PC-9 (cell line): ENCODE data around the gene OR4C45. TPM values are rescaled to one million over a fixed set of nuclear protein-coding genes. Genes with fewer than 3 reads are reported as not detected.

Experiments
- BruUV-seq: library from RNA; stranded (reverse); fragments of 400-500 nt; replicated peaks from 2 replicates; lab custom pipeline; 2021; lab: Mats Ljungman, UMichigan
- CTCF ChIA-PET: fragments of 300-600 bp; sonication (Branson Sonifier 250); formaldehyde crosslinking; loops from one replicate; lab custom pipeline; 2022; ENCODE audit warnings: antibody characterized with exemption; lab: Charles Lee
- POLR2A ChIA-PET: fragments of 300-600 bp; sonication (Branson Sonifier 250); formaldehyde crosslinking; loops from one replicate; lab custom pipeline; 2022; ENCODE audit warnings: antibody characterized with exemption; ENCODE audit not compliant: unreplicated experiment; lab: Charles Lee
- DNase-seq, 2 experiments: peaks; one replicate each; pipeline versions ENCODE4 v3.0.0 to v3.0.0-alpha.2; 2015 to 2022; ENCODE audit warnings: mixed read lengths in 1 of 2
- H2AFZ ChIP-seq: fragments of 200-600 bp; sonication (generic); 2 replicates; pipeline ENCODE4 v1.8.1; 2017; ENCODE audit warnings: antibody characterized with exemption
- H3F3A ChIP-seq: fragments of 200-600 bp; sonication (generic); 2 replicates; pipeline ENCODE4 v1.8.1; 2017; ENCODE audit warnings: antibody characterized with exemption, mild to moderate bottlenecking, low read depth; ENCODE audit not compliant: insufficient read depth
- H3K27ac ChIP-seq: fragments of 200-600 bp; sonication (generic); 2 replicates; pipeline ENCODE4 v1.6.1; 2016; ENCODE audit warnings: mixed run types
- H3K27me3 ChIP-seq: fragments of 200-600 bp; sonication (generic); 2 replicates; pipeline ENCODE4 v1.6.1; 2016; ENCODE audit warnings: low read depth, mixed run types; ENCODE audit not compliant: insufficient read depth
- H3K36me3 ChIP-seq: fragments of 200-600 bp; sonication (generic); 2 replicates; pipeline ENCODE4 v1.6.1; 2016; ENCODE audit warnings: low read depth, mixed run types
- H3K4me1 ChIP-seq: fragments of 200-600 bp; sonication (generic); replicated peaks from 2 replicates; pipeline ENCODE4 v1.6.1; 2016; ENCODE audit warnings: mixed run types; ENCODE audit not compliant: insufficient read depth
- H3K4me2 ChIP-seq: fragments of 200-600 bp; sonication (generic); 2 replicates; pipeline ENCODE4 v1.6.1; 2017; ENCODE audit warnings: mixed run types
- H3K4me3 ChIP-seq: fragments of 200-600 bp; sonication (generic); 2 replicates; pipeline ENCODE4 v1.6.1; 2016; ENCODE audit warnings: mixed run types
- H3K79me2 ChIP-seq: fragments of 200-600 bp; sonication (generic); 2 replicates; pipeline ENCODE4 v1.6.1; 2017; ENCODE audit warnings: low read depth, mixed run types
- H3K9me2 ChIP-seq: fragments of 200-600 bp; sonication (generic); 2 replicates; pipeline ENCODE4 v1.8.1; 2017; ENCODE audit warnings: mild to moderate bottlenecking; ENCODE audit not compliant: insufficient read depth
- H3K9me3 ChIP-seq: fragments of 200-600 bp; sonication (generic); 2 replicates; pipeline ENCODE4 v1.8.1; 2016; ENCODE audit warnings: low read depth; ENCODE audit not compliant: insufficient read depth
- H4K20me1 ChIP-seq: fragments of 200-600 bp; sonication (generic); 2 replicates; pipeline ENCODE4 v1.8.1; 2017; ENCODE audit not compliant: insufficient read depth
- EZH2 ChIP-seq: fragments of 200-600 bp; sonication (generic); IDR thresholded peaks from 2 replicates; pipeline ENCODE4 v1.8.0; 2017; ENCODE audit warnings: antibody characterized with exemption, low read depth
- intact Hi-C: fragments of 100-400 bp; cut with micrococcal nuclease; formaldehyde crosslinking; loops from one replicate; pipeline ENCODE4 v1.10.0; 2022; ENCODE audit not compliant: unreplicated experiment
- total RNA-seq: library from RNA; stranded (reverse); gene quantifications from 2 replicates; pipeline ENCODE4 v1.2.3, GENCODE V29; 2021
- TF ChIP-seq, protein P1 (sequence below): fragments of 200-600 bp; sonication (generic); conservative IDR thresholded peaks from 2 replicates; pipeline ENCODE4 v1.6.1; 2017; ENCODE audit warnings: mixed run types, antibody characterized with exemption, mild to moderate bottlenecking, moderate library complexity

Gene OR4C45
- total RNA-seq, 1 experiment from 2014 or later, result not detected

DNA sequence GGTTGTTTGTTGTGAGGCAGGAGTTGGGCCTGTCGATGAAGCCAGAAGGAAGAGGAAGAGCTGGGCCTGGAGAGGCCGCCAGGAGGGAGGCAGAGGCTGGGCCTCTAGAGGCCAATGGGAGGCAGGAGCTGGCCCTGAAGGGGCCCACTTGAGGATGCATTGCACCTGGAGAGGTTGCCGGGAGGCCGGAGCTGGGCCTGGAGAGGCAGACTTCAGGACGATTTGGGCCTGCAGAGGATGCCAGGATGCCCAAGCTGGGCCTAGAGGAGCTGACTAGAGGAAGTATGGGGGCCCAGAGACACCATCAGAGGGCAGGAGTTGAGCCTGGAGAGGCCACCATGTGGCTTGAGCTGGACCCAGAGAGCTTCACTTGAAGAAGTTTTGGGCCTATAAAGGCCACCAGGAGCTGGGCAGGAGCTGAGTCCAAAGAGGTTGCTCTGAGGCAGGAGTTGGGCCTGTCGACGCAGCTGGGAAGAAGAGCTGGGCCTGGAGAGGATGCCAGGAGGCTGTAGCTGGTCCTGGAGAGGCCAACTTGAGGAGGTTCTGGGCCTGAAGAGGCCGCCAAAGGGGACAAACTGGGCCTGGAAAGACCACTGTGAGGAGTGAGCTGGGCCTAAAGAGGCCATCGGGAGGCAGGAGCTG, 39.0 kb downstream of the OR4C45 start:
- H3K9me2 ChIP-seq, result no peaks in the 10 kb centered on the region
- no peak for DNase-seq
- H3K4me3 ChIP-seq, result no peak overlapping the region
- no peaks in the 10 kb centered on the region for H3F3A ChIP-seq
- ChIA-PET CTCF (no interaction called here), POLR2A (no interaction called here)
- H4K20me1 ChIP-seq, result no peaks in the 10 kb centered on the region
- no peaks in the 10 kb centered on the region for H3K9me3 ChIP-seq
- H3K36me3 ChIP-seq, result no peaks in the 10 kb centered on the region
- no peak for TF ChIP-seq EZH2
- TF ChIP-seq, protein P1, sequence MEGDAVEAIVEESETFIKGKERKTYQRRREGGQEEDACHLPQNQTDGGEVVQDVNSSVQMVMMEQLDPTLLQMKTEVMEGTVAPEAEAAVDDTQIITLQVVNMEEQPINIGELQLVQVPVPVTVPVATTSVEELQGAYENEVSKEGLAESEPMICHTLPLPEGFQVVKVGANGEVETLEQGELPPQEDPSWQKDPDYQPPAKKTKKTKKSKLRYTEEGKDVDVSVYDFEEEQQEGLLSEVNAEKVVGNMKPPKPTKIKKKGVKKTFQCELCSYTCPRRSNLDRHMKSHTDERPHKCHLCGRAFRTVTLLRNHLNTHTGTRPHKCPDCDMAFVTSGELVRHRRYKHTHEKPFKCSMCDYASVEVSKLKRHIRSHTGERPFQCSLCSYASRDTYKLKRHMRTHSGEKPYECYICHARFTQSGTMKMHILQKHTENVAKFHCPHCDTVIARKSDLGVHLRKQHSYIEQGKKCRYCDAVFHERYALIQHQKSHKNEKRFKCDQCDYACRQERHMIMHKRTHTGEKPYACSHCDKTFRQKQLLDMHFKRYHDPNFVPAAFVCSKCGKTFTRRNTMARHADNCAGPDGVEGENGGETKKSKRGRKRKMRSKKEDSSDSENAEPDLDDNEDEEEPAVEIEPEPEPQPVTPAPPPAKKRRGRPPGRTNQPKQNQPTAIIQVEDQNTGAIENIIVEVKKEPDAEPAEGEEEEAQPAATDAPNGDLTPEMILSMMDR, result no peak
- no peak overlapping the region for H2AFZ ChIP-seq
- H3K4me1 ChIP-seq, result no peaks in the 10 kb centered on the region
- H3K79me2 ChIP-seq, result no peaks in the 10 kb centered on the region
- no peaks in the 10 kb centered on the region for H3K27me3 ChIP-seq
- no peak overlapping the region for H3K4me2 ChIP-seq
- H3K27ac ChIP-seq, result no peak overlapping the region
- no TSS peak for BruUV-seq
- intact Hi-C loops, result no loop called here

DNA sequence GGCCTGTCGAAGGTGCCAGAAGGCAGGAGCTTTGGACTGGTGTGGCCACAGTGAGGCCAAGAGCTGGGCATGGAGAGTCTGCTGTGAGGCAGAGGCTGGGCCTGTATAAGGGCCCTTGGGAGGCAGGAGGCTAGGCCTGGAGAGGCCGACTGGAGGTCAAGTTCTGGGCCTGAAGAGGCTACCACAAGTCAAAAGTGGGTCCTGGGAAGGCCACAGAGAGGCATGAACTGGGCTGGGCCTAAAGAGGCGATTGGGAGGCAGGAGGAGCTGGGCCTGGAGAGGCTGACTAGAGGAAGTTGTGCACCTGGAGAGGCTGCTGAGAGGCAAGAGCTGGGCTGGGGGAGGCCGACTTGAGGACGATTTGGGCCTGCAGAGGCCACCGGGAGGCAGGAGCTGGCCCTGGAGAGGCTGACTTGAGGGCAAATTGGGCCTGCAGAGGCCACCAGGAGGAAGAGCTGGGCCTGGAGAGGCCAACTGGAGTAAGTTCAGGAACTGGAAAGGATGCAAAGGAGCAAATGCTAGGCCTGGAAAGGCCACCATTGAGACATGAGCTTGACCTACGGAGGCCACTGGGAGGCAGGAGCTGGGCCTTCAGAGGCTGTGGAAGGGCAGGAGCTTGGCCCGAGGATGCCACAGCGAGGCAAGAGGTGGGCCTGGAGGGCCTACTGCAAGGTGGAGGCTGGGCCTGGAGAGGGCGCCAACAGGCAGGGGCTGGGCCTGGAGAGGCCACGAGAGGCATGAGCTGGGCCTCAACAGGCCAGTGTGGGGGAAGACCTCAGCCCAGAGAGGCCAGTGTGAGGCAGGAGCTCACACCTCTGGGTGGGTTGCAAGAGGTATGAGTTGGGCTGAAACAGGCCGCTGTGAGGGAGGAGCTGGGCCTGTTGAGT, 39.8 kb downstream of the OR4C45 start:
- H3K9me3 ChIP-seq, result no peaks in the 10 kb centered on the region
- intact Hi-C loops, result no loop called here
- no peaks in the 10 kb centered on the region for H4K20me1 ChIP-seq
- H3F3A ChIP-seq, result no peaks in the 10 kb centered on the region
- no peak overlapping the region for H3K4me3 ChIP-seq
- no peaks in the 10 kb centered on the region for H3K9me2 ChIP-seq
- no peak for DNase-seq
- BruUV-seq, result no TSS peak
- no peaks in the 10 kb centered on the region for H3K79me2 ChIP-seq
- H3K4me2 ChIP-seq, result no peak overlapping the region
- ChIA-PET CTCF (no interaction called here), POLR2A (no interaction called here)
- no peaks in the 10 kb centered on the region for H3K4me1 ChIP-seq
- H3K27me3 ChIP-seq, result no peaks in the 10 kb centered on the region
- no peak overlapping the region for H2AFZ ChIP-seq
- no peak overlapping the region for H3K27ac ChIP-seq
- H3K36me3 ChIP-seq, result no peaks in the 10 kb centered on the region
- no peak for TF ChIP-seq EZH2
- TF ChIP-seq, protein P1, result no peak

DNA sequence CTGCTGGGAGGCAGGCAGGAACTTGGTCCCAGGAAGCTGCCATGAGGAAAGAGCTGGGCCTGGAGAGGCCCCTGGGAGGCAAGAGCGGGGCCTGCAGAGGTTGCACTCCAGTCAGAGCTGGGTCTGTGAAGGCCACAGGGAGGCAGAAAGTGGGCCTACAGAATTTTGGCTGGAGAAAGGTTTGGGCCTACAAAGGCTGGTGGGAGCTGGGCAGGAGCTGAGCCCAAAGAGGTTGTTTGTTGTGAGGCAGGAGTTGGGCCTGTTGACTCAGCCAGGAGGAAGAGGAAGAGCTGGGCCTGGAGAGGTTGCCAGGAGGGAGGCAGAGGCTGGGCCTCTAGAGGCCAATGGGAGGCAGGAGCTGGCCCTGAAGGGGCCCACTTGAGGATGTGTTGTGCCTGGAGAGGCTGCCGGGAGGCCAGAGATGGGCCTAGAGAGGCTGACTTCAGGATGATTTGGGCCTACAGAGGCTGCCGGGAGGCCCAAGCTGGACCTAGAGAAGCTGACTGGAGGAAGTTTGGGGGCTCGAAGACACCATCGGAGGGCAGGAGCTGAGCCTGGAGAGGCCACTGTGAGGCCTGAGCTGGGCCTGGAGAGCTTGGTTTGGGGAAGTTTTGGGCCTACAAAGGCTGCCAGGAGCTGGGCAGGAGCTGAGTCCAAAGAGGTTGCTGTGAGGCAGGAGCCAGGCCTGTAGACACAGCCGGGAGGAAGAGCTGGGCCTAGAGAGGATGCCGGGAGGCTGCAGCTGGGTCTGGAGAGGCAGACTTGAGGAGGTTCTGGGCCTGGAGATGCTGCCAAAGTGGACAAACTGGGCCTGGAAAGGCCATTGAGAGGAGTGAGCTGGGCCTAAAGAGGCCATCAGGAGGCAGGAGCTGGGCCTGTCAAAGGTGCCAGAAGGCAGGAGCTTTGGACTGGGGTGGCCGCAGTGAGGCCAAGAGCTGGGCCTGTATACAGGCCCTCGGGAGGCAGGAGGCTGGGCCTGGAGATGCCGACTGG, 40.7 kb downstream of the OR4C45 start:
- Histone ChIP-seq H3K79me2 (no peaks in the 10 kb centered on the region), H3K9me3 (no peaks in the 10 kb centered on the region), H3K4me2 (no peak overlapping the region), H4K20me1 (no peaks in the 10 kb centered on the region), H3K4me1 (no peaks in the 10 kb centered on the region), H3F3A (no peaks in the 10 kb centered on the region), H3K27ac (no peak overlapping the region), H3K36me3 (no peaks in the 10 kb centered on the region), H2AFZ (no peak overlapping the region), H3K27me3 (no peaks in the 10 kb centered on the region), H3K4me3 (no peak overlapping the region), H3K9me2 (no peaks in the 10 kb centered on the region)
- intact Hi-C loops, result no loop called here
- BruUV-seq, result no TSS peak
- ChIA-PET CTCF (no interaction called here), POLR2A (no interaction called here)
- DNase-seq, result no peak
- no peak for TF ChIP-seq EZH2
- TF ChIP-seq, protein P1, result no peak
